Measurements from ENCODE around the gene CIDEA.
"Not testable (repeated sequence)": the region's sequence is repeated elsewhere in the genome, so short reads cannot be mapped to it uniquely, and the experiment has no call there.

The CIDEA gene, protein sequence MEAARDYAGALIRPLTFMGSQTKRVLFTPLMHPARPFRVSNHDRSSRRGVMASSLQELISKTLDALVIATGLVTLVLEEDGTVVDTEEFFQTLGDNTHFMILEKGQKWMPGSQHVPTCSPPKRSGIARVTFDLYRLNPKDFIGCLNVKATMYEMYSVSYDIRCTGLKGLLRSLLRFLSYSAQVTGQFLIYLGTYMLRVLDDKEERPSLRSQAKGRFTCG

DNA sequence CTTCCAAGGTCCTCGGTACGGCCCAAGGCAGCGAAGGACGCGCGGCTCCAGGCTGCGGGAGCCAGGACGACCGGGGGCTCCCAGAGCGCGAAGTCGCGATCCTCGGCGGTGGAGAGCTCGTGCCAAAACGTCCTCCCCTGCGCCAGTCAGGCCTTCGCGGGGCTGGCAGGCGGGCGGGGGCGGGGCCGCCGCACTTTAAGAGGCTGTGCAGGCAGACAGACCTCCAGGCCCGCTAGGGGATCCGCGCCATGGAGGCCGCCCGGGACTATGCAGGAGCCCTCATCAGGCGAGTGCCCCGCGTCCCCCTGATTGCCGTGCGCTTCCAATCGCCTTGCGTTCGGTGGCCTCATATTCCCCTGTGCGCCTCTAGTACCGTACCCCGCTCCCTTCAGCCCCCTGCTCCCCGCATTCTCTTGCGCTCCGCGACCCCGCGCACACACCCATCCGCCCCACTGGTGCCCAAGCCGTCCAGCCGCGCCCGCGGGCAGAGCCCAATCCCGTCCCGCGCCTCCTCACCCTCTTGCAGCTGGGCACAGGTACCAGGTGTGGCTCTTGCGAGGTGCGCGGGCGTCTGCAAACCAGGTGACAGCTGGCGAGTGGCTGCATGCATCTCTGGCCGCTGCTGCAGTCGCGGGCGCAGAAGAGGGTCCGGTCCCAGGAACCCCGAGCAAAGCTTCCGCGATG is at the start of gene CIDEA:
CIDEA (plus strand) TSS at position 226 of the 684 bp plus-strand sequence; CDS start at position 249, 23 bp downstream.
- DNase-seq, result no peak

DNA sequence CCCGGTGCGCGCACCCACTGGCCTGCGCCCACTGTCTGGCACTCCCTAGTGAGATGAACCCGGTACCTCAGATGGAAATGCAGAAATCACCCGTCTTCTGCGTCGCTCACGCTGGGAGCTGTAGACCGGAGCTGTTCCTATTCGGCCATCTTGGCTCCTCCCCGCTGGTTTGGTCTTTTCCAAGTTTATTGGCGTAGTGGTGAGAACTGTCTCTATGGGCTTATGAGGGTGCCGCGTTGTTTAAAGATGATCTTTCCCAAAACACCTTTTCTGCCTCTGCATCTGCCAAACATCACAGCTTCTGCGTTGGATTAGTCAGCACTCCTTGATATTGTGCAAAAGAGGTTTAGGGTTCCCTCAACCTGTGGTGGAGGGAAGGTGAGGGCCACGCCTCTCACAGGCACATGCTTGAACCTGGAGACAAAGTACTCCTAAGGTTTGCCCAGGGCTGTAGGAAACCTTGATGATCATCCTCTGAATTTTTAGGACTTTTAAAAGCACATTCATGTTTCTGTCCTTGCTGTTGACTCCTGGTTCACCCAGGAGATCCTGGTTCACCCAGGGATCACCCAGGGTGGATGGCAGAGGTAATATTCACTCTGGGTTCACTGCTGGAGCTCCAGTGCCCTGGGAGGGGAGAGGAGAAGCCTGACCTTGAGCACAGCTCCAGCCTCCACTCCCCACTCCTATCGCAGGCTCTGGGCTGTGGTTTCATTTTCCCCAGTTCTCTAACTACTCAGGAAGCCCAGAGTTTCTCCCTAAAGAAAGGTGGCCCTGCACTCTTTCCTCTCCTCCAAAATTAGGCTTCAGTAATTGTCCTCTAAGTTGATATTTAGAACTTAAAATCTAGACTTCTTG is 45.6 kb upstream of the CIDEA start:
- not testable (repeated sequence) for DNase-seq

DNA sequence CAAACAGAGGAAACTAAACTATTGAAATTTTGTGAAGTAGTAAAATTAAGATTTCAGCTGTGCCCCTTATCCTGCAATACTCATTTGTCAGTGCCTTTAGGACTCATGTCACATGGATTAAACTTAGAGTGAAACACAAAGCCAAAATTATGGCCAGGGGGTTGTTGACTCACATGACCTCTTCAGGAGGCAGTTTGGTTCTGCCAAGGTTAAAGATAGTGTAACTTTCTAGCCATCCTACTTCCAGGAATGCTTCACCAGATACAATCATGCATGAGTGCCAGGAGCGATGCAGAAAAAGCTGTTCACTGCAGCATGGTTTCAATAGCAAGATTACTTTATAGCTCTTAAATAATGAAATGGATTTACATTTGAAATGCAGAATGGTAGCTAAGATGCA is 41.9 kb upstream of the CIDEA start:
- not testable (repeated sequence) for DNase-seq

DNA sequence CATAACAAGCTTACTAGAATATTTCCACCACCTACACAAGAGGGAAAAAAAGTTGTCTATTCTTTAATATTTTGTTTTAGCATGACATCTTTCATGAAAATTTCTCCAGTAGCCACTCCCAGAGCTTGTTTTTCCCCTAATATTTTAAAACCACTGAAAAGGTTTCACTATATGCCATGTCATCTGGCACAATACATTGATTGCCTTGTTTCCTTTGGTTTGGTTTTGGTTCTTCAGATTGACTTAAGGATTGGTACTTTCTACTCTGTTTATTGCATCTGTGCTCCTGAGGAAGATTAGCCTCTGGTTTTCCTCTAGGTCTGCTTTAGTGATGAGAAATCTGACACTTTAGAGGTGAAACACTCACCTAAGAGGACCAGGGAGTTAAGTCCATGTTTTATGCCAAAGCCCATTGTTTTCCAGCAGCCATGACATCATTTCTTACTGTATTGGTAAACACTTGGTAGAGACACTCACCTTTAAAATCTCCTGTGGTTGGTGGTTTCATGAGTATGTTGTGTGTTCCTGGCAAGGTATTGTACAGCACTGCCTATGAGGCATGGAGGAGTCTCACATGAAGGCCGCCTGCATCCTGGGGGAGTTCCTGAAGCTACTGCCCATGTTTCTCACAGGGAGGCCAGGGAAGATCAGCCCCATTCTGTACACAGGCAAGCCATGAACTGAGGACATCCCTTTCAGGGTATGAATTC is 39.7 kb upstream of the CIDEA start:
- not testable (repeated sequence) for DNase-seq

DNA sequence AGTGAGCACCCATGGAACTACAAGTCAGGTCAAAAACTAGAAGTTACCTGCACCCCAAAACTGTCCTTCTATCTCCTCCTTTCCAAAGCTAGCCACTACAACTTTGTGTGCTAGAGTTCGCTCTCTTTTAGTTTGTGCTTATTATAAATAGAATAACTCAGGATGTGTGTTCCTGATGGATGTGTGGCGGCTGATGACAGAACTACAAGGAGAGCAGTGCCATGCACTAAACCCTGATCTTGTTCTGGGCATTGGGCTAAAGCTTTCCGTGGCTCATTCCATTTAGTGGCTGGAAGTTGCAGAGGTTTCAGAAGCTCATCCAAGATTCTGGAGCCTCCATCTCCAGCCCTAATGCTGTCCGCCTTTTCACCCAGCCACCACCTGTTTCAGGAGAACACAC is 37.7 kb upstream of the CIDEA start:
- DNase-seq, result not testable (repeated sequence)

DNA sequence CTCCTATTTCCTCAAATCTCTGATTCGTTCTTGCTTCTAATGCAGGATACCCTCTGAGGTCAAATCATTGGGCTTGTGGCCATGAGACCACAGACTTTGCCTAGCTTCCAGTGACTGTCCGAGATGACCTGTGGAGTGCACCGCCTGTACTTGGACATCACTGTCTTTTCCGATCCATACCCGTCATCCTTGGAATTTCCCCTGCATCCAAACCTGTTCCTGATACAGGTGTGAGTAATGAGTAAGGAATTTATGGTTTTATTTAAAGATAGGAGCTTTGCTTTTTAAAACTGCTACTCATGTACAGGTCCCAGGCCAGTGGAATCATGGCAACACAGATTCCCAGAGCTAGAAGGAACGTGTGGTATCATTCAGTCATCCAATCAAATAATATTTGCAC is 35.6 kb upstream of the CIDEA start:
- DNase-seq, result not testable (repeated sequence)

DNA sequence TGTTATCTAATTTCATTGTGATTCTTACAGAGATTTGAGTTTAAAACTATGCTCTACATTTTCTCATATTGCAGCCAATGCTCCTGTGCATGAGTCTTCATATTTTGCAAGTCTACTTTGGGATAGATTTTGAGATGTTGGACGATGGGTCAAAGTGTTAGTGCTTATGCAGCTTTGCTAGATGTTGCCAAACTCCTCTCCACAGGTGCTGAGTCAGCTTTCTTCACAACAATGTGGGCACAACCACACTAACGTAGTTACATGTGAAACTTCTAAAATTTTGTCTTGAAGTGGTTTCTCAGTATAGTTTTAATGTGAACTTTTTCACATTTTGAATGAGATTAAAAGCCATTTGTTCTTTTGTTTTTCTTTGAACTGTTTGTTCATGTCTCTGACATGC is 32.1 kb upstream of the CIDEA start:
- not testable (repeated sequence) for DNase-seq

DNA sequence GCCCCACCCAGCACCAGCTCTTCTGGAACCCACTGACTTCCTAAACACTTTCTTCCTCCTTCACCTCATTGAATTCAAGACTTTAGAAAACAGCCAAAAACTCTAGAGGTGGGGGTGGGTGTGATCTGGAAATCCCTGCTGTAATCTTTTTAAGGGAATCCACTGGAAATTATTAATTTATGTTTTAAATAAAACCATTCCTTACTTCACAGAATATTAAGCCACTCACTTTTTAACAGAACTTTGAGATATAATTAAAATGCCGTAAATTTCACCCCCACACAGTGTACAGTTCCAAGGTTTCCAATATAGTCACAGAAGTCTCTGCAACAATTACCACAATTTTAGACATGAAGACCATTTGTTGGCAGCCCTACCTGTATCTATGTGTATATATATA is 30.8 kb upstream of the CIDEA start:
- DNase-seq, result not testable (repeated sequence)

DNA sequence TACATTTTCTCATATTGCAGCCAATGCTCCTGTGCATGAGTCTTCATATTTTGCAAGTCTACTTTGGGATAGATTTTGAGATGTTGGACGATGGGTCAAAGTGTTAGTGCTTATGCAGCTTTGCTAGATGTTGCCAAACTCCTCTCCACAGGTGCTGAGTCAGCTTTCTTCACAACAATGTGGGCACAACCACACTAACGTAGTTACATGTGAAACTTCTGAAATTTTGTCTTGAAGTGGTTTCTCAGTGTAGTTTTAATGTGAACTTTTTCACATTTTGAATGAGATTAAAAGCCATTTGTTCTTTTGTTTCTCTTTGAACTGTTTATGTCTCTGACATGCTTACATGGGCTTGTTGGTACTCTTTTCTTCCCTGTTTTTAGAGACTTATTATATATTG is 27.4 kb upstream of the CIDEA start:
- DNase-seq, result not testable (repeated sequence)

DNA sequence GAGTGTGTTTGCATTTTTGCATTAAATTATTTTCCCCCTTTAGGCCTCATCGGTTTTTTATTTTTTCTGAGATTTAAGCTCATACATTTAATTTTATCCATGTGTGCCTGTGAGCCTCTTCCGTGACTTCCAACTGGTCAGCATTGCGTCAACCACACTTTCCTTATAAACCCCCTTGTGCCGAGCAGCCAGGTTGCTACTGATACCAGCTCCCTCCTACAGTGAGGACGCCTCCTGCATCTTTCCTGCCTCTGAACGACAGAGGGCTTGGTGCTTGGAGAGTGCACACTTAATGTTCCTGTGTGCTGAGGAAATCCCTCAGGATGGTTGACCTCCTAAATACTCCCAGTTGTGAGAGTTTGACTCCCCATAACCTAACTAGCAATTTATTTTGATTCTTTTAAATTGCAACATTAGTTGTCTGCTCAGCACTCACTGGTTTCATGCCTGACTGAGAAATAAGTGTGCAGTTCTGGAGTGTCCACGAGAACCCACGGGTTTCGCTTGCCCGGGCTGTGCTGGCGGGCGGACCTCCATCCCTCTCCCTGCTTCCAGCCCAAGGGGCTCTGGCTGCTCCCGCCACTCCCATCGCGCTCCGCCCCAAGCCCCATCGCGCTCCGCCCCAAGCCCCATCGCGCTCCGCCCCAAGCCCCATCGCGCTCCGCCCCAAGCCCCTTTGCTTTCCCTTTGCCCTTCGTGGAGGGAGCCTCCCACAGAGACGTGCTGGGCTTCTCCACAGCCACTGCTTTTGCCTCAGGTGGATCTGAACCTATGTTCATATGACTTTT is 26.6 kb upstream of the CIDEA start:
- DNase-seq, result not testable (repeated sequence)

DNA sequence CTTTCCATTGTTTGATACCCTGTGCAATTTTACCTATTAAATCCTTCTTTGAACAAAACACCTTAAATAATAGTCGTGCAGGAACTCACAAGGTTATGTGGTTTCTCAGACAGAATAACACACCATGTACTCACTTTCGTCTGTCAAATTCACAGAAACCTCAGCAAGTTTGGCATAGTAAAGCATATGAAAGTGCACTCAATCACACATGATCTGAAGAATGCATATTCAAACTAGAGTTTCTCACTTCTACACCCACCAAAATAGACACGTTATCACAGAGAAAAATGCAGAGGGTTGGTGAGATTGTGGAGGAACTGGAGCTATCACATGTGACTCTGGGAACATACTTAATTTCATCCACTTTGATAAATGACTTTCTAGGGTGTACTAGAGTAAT is 25.9 kb upstream of the CIDEA start:
- not testable (repeated sequence) for DNase-seq

DNA sequence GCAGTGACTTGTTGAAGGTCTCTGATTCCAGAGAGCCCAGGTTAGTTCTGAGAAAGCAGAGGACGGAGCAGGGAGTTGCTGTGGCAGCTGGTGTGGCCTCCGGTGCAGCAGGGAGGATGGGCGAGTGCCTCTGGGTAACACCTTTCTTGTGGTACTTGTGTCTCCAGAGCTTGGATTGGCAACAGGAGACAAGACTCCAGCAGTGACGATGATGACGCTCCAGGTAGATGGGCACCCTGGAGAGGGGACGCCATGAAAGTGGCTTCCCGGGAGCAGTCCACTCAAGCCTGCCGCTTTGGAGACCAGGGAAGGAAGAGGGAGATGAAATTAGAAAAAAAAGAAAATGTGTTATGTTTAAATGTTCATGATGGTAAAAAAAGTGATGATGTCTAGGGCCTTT is 23.6 kb upstream of the CIDEA start:
- DNase-seq, result not testable (repeated sequence)

DNA sequence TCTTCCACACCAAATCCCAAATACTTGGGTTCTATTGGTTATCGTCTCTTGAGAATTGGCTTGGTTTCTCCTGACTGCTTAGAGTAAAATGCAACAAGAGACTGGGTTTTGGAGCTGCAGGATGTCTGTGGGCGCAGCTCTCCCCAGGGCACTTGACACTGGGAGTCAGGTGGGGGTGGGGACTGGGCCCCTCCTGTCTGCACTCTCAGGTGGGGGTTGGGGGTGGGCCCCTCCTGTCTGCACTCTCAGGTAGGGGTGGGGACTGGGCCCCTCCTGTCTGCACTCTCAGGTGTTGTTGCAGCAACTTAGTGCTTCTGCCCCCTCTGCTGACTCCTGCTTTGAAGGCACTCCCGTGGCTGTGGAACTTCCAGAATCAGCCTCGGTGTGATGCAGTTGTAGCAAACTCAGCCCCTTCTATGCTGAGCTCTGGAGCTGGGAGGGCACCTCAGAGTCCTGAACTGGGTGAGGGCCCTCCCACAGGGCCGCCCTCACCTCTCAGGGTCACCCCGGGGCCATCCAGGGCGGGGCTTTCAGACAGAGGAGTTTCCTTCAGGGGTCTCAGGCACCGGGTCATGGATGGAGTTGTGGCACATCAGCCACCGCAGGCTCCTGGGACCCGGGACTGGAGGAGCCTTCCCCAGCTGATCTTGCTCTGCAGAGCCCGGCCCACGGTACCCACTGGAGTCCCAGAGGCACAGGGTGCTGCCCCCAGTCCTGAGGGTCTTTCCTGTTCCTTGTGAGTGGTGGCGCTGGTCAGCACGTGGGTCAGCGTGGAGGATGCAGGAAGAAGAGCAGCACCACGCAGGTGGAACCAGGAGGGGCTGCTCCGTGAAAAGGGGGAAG is 22.9 kb upstream of the CIDEA start:
- DNase-seq, result no peak

DNA sequence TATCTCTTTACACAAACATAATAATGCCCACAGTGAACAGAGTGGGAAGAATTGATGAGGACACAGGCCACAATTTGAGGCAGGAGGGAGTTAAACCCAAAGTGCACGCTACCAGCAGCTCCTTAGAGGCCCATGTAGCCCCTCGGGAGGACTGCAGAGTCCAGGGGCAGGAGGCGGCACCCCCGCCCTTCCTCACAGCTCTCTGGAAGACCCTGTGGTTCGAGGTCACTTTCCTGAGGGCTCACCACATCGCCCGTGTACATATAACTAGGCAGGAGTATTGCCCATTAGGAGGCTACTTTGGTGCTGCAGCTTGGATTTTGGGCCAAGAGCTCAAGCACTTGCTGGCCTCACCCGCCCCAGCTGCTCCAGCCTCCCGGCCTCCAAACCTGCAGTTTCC is 22.2 kb upstream of the CIDEA start:
- no peak for DNase-seq

DNA sequence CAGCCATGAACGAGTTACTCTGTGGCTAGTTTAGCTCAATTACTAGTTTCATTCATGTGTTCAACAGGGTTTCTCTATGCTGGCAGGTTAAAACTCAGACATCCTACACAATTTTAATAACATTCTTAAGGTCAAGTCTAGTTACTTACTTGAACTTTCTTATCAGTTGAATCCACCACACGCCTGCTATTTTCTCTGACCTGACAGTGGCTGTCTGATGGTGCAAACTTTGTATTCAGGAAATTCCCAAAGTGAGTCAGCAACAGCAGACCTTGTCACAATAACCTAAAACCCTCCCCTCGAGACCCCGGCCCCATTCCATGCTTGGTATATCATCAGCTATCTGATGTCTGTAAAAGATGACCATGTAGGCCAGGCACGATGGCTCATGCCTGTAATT is 20.8 kb upstream of the CIDEA start:
- DNase-seq, result no peak

DNA sequence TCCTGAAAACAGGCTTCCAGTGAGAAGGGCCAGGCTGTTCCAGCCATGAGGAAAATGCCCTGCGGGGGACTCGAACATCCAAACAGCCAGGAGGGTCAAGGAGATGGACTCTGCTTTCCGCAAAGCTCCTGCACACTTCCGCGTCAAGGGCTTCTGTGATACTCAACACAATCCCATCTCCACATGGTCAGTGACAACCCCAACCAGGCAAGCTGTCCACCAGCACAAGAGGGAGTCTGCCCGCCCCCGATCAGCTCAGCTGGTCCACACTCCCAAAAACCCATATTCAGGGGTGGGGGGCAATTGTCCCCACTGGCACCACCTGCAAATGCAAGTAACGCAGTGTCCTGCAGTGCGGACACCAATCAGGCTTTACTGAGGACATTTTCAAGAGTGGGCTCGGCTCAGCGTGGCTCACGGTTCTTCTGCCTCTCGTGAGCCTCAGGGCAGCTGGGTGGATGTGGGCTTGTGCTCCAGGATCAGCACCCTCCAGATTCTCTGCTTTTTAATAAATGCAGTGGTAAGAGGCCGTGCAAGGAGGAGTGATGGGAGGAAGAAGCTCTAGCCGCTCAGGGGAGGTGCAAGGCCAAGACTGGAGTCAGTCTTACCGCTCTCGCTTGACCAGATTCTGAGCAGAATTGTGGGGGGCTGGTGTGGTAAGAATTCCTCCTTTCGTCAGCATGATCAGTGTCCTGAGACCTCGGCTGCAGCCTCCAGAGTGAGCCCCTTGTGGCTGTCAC is 19.5 kb upstream of the CIDEA start:
- DNase-seq, result no peak

DNA sequence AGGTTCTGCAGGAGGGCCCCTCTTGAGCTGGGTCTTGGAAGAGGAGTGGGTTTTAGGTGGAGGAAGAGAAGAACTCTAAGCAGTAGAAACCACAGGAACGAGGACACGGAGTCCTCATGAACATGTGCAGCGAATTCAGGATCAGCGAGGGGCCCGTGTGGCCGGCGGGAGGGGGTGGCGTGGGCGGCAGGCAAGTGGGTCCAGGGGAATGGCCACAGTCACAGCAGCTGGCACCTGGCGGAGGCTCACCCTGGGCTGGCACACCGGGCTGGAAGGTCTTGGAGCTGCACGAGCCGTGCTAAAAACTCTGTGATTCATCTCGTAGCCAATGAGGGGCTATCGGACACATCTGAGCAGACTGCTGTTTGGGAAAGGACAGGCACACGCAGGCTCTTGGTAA is 18.0 kb upstream of the CIDEA start:
- no peak for DNase-seq

DNA sequence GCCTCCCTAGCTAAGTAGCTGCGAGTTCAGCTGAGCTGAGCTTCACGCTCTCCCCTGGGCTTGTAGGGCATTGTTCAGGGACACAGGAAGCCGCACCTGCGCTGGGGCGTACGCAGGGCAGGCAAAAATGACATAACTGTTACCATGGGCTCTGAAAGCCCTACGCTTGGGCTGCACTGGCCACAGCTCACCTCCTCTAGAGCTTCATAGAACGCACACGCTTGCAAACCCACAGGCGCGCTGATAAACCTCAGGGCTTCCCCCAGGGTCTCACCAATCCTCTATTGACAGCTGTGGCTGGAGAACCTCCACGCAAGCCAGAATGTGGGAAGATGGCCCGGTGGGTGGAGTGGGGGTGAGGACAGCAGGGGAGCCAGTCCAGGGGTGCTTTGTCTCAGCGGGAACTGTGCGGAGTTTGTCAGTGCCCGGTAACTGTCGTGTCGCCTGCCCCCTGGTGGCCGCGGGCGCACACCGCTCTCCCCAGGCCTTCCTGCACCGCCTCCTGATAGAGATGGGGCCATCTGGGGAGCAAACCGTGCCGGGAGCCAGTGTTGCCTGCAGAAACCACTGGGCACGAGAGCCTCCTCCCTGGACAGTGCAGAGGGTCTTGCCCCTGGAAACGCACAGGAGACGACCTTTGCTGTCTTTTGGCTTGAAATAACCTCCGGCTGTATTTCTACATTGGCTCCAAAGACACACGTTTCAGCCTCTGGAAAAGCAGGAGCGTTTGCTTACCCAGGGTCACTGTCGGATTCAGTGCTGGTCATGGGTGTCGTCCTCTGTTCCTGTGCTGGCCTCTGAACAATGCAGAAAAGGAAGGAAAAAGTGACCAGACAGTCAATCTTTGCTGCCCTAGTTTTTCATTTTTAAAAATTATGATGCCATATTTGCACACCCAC is 17.0 kb upstream of the CIDEA start:
- DNase-seq, result no peak

DNA sequence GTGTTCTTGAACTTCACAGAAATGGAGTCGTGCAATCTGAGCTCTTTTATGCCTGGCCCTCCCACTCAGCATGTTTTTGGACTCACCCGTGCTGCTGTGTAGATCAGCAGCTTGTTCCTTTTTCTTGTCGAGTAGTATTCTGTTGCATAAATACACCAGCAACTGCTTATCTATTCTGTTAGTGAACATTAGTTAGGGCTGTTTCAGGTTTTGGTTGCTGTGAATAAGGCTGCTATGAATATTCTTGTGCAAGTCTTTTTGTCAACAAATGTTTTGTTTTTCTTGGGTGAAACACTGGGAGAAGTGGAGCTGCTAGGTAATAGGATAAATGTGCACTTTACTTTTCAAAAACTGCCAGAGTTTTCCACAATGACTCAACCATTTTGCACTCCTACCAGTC is 15.3 kb upstream of the CIDEA start:
- DNase-seq, result no peak

DNA sequence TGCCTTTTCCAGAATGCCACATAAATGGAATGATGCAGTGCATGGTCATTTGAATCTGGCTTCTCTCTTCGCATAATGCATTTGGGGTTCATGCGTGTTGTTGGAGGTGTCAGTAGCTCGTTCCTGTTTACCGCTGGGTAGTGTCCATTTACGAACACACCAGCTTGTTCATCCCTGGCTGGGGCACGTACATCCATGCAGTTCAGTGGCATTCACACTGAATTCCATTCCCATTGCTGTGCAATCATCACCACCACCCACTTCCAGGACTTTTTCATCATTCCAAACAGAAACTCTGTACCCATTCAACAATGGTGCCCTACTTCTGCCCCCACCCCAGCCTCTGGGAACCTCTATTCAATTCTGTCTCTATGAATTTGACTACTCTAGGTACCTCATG is 14.7 kb upstream of the CIDEA start:
- DNase-seq, result no peak
